ENCODE results near the gene FSTL4. TPM values are rescaled to one million over a fixed set of nuclear protein-coding genes. Genes with fewer than 3 reads are reported as not detected.

FSTL4 gene
- total and polyA plus RNA-seq, 2 experiments from 2014 or later, result 1.4 to 2.8 TPM

DNA sequence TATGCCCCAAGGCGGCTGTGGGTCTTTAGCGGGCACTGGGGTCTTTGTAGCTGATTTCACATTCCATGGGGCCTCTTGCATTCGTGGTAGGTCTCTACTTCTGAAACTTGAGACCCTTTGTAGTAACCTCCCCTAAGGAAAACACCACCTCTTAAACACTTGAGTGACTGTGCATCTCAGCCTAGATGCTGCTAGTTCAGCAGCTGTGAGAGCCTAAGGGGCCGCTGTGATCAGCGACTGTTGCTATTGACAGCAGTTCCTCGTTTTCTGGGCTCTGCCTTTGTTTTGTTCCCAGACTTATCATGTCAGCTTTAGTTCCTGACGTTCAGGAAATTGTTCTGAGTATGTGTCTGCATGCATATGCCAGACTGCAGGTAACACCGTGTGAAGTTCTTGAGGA, 389.4 kb downstream of the FSTL4 start:
- H3K36me3 ChIP-seq (ENCODE audit: insufficient read depth), result no peaks in the 10 kb centered on the region
- no peak overlapping the region for H2AFZ ChIP-seq
- H3K79me2 ChIP-seq (replicated peaks; ENCODE audit: insufficient read depth), result no peaks in the 10 kb centered on the region
- Mint-ChIP-seq H3K36me3 (ENCODE audit: low read depth) (no peaks in the 10 kb centered on the region), H3K9me3 (no peaks in the 10 kb centered on the region), H3K27ac (no peak overlapping the region), H3K27me3 (ENCODE audit: insufficient read depth, low read depth, poor library complexity) (peaks cover 7% of the 10 kb centered on the region), H3K4me3 (no peak overlapping the region), H3K4me1 (peaks cover 5% of the 10 kb centered on the region; the same call in 2 of the 3 replicates)
- no peaks in the 10 kb centered on the region for H3K4me1 ChIP-seq (ENCODE audit: insufficient read depth)
- no peaks in the 10 kb centered on the region for H3K27me3 ChIP-seq (ENCODE audit: insufficient read depth)
- no peak overlapping the region for H3K4me2 ChIP-seq
- H3F3A ChIP-seq (replicated peaks; ENCODE audit: low read depth), result no peaks in the 10 kb centered on the region
- no peak overlapping the region for H3K27ac ChIP-seq (ENCODE audit: low read depth)
- DNase-seq (ENCODE audit: low spot score), result peak; percentile 32
- peak; percentile 52 for ATAC-seq
- no peaks in the 10 kb centered on the region for H3K9me2 ChIP-seq (ENCODE audit: insufficient read depth)
- no peaks in the 10 kb centered on the region for H4K20me1 ChIP-seq (replicated peaks; ENCODE audit: insufficient read depth)
- no peak overlapping the region for H3K4me3 ChIP-seq
- TF ChIP-seq CREB1 (CRISPR knock-in tag; IDR thresholded peaks at IDR 0.05; ENCODE audit: low read depth), result no peak
- TF ChIP-seq, protein P1, sequence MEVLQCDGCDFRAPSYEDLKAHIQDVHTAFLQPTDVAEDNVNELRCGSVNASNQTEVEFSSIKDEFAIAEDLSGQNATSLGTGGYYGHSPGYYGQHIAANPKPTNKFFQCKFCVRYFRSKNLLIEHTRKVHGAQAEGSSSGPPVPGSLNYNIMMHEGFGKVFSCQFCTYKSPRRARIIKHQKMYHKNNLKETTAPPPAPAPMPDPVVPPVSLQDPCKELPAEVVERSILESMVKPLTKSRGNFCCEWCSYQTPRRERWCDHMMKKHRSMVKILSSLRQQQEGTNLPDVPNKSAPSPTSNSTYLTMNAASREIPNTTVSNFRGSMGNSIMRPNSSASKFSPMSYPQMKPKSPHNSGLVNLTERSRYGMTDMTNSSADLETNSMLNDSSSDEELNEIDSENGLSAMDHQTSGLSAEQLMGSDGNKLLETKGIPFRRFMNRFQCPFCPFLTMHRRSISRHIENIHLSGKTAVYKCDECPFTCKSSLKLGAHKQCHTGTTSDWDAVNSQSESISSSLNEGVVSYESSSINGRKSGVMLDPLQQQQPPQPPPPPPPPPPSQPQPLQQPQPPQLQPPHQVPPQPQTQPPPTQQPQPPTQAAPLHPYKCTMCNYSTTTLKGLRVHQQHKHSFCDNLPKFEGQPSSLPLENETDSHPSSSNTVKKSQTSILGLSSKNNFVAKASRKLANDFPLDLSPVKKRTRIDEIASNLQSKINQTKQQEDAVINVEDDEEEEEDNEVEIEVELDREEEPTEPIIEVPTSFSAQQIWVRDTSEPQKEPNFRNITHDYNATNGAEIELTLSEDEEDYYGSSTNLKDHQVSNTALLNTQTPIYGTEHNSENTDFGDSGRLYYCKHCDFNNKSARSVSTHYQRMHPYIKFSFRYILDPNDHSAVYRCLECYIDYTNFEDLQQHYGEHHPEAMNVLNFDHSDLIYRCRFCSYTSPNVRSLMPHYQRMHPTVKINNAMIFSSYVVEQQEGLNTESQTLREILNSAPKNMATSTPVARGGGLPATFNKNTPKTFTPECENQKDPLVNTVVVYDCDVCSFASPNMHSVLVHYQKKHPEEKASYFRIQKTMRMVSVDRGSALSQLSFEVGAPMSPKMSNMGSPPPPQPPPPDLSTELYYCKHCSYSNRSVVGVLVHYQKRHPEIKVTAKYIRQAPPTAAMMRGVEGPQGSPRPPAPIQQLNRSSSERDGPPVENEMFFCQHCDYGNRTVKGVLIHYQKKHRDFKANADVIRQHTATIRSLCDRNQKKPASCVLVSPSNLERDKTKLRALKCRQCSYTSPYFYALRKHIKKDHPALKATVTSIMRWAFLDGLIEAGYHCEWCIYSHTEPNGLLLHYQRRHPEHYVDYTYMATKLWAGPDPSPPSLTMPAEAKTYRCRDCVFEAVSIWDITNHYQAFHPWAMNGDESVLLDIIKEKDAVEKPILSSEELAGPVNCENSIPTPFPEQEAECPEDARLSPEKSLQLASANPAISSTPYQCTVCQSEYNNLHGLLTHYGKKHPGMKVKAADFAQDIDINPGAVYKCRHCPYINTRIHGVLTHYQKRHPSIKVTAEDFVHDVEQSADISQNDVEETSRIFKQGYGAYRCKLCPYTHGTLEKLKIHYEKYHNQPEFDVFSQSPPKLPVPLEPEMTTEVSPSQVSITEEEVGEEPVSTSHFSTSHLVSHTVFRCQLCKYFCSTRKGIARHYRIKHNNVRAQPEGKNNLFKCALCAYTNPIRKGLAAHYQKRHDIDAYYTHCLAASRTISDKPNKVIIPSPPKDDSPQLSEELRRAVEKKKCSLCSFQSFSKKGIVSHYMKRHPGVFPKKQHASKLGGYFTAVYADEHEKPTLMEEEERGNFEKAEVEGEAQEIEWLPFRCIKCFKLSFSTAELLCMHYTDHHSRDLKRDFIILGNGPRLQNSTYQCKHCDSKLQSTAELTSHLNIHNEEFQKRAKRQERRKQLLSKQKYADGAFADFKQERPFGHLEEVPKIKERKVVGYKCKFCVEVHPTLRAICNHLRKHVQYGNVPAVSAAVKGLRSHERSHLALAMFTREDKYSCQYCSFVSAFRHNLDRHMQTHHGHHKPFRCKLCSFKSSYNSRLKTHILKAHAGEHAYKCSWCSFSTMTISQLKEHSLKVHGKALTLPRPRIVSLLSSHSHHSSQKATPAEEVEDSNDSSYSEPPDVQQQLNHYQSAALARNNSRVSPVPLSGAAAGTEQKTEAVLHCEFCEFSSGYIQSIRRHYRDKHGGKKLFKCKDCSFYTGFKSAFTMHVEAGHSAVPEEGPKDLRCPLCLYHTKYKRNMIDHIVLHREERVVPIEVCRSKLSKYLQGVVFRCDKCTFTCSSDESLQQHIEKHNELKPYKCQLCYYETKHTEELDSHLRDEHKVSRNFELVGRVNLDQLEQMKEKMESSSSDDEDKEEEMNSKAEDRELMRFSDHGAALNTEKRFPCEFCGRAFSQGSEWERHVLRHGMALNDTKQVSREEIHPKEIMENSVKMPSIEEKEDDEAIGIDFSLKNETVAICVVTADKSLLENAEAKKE (CRISPR knock-in tag; IDR thresholded peaks at IDR 0.05), result no peak
- TF ChIP-seq POLR2AphosphoS5 (IDR thresholded peaks at IDR 0.05; ENCODE audit: low read depth), result no peak
- no peak for TF ChIP-seq STAT1 (IDR thresholded peaks at IDR 0.05; ENCODE audit: unreplicated experiment)
- no peak for TF ChIP-seq EZH2phosphoT487 (IDR thresholded peaks at IDR 0.05; ENCODE audit: unreplicated experiment)
- TF ChIP-seq, protein P2, sequence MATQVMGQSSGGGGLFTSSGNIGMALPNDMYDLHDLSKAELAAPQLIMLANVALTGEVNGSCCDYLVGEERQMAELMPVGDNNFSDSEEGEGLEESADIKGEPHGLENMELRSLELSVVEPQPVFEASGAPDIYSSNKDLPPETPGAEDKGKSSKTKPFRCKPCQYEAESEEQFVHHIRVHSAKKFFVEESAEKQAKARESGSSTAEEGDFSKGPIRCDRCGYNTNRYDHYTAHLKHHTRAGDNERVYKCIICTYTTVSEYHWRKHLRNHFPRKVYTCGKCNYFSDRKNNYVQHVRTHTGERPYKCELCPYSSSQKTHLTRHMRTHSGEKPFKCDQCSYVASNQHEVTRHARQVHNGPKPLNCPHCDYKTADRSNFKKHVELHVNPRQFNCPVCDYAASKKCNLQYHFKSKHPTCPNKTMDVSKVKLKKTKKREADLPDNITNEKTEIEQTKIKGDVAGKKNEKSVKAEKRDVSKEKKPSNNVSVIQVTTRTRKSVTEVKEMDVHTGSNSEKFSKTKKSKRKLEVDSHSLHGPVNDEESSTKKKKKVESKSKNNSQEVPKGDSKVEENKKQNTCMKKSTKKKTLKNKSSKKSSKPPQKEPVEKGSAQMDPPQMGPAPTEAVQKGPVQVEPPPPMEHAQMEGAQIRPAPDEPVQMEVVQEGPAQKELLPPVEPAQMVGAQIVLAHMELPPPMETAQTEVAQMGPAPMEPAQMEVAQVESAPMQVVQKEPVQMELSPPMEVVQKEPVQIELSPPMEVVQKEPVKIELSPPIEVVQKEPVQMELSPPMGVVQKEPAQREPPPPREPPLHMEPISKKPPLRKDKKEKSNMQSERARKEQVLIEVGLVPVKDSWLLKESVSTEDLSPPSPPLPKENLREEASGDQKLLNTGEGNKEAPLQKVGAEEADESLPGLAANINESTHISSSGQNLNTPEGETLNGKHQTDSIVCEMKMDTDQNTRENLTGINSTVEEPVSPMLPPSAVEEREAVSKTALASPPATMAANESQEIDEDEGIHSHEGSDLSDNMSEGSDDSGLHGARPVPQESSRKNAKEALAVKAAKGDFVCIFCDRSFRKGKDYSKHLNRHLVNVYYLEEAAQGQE (IDR thresholded peaks at IDR 0.05; ENCODE audit: unreplicated experiment), result no peak
- no peak for TF ChIP-seq ZNF331 (CRISPR knock-in tag; IDR thresholded peaks at IDR 0.05; ENCODE audit: low read depth)
- no peak for TF ChIP-seq EZH2 (IDR thresholded peaks at IDR 0.05; ENCODE audit: low read depth, unreplicated experiment)
- TF ChIP-seq JUNB (IDR thresholded peaks at IDR 0.05; ENCODE audit: unreplicated experiment), result no peak
- TF ChIP-seq ZNF114 (CRISPR knock-in tag; IDR thresholded peaks at IDR 0.05), result no peak
- TF ChIP-seq, protein P3, sequence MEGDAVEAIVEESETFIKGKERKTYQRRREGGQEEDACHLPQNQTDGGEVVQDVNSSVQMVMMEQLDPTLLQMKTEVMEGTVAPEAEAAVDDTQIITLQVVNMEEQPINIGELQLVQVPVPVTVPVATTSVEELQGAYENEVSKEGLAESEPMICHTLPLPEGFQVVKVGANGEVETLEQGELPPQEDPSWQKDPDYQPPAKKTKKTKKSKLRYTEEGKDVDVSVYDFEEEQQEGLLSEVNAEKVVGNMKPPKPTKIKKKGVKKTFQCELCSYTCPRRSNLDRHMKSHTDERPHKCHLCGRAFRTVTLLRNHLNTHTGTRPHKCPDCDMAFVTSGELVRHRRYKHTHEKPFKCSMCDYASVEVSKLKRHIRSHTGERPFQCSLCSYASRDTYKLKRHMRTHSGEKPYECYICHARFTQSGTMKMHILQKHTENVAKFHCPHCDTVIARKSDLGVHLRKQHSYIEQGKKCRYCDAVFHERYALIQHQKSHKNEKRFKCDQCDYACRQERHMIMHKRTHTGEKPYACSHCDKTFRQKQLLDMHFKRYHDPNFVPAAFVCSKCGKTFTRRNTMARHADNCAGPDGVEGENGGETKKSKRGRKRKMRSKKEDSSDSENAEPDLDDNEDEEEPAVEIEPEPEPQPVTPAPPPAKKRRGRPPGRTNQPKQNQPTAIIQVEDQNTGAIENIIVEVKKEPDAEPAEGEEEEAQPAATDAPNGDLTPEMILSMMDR (conservative IDR thresholded peaks at IDR 0.05; ENCODE audit: low read depth in 2 of 2), result no peak
- TF ChIP-seq NANOG (IDR thresholded peaks at IDR 0.05; ENCODE audit: borderline replicate concordance), result no peak
- TF ChIP-seq, protein P4, sequence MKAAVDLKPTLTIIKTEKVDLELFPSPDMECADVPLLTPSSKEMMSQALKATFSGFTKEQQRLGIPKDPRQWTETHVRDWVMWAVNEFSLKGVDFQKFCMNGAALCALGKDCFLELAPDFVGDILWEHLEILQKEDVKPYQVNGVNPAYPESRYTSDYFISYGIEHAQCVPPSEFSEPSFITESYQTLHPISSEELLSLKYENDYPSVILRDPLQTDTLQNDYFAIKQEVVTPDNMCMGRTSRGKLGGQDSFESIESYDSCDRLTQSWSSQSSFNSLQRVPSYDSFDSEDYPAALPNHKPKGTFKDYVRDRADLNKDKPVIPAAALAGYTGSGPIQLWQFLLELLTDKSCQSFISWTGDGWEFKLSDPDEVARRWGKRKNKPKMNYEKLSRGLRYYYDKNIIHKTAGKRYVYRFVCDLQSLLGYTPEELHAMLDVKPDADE (IDR thresholded peaks at IDR 0.05), result no peak
